Measurements from ENCODE around the gene NKX2-3. TPM values are rescaled to one million over a fixed set of nuclear protein-coding genes. Genes with fewer than 3 reads are reported as not detected.
A peak's percentile ranks its signal among the peaks of the same experiment; 100 is the strongest.

NKX2-3 gene
- total RNA-seq, 3 donors from 2014 or later (not counting 1 experiment from before 2014, with no cell fraction given) = not detected

- Histone ChIP-seq H3K27me3 (ENCODE audit: control insufficient read depth, insufficient read depth, low read length) (peaks cover 26% of the 10 kb centered on the region), H3K4me1 (ENCODE audit: control insufficient read depth, insufficient read depth, low read length) (peaks cover 2% of the 10 kb centered on the region), H3K27ac (ENCODE audit: low read length) (no peak overlapping the region), H3K9me3 (ENCODE audit: control insufficient read depth, insufficient read depth, low read length) (no peaks in the 10 kb centered on the region), H3K36me3 (ENCODE audit: control insufficient read depth, insufficient read depth, low read length) (no peaks in the 10 kb centered on the region), H3K4me3 (ENCODE audit: low read length) (no peak overlapping the region)
- no peak for ATAC-seq
- Mint-ChIP-seq H3K27ac (no peak overlapping the region), H3K9me3 (no peaks in the 10 kb centered on the region), H3K4me3 (no peak overlapping the region), H3K27me3 (ENCODE audit: low read depth in 2 of 2) (peaks cover 59 to 75% of the 10 kb centered on the region in 2 donors), H3K4me1 (peaks cover 0 to 5% of the 10 kb centered on the region in 2 donors), H3K36me3 (no peaks in the 10 kb centered on the region)
- TF ChIP-seq CTCF (IDR thresholded peaks at IDR 0.05) = no peak
- no peak for DNase-seq
- WGBS (ENCODE audit: insufficient coverage) = 10% methylated on average over 45 of the region's 49 CpGs
- intact Hi-C loops (cut with micrococcal nuclease) = no loop called here
Observed at GRCh38 chr10:99540657-99541531, 8.2 kb downstream of the NKX2-3 start.

GRCh38 chr10:99544322-99544721, 11.6 kb downstream of the NKX2-3 start:
- Histone ChIP-seq H3K27me3 (ENCODE audit: control insufficient read depth, insufficient read depth, low read length) (peaks cover 12% of the 10 kb centered on the region), H3K4me3 (ENCODE audit: low read length) (no peak overlapping the region), H3K36me3 (ENCODE audit: control insufficient read depth, insufficient read depth, low read length) (no peaks in the 10 kb centered on the region), H3K4me1 (ENCODE audit: control insufficient read depth, insufficient read depth, low read length) (no peaks in the 10 kb centered on the region), H3K27ac (ENCODE audit: low read length) (no peak overlapping the region), H3K9me3 (ENCODE audit: control insufficient read depth, insufficient read depth, low read length) (no peaks in the 10 kb centered on the region)
- Mint-ChIP-seq H3K27ac (no peak overlapping the region), H3K36me3 (no peaks in the 10 kb centered on the region), H3K9me3 (no peaks in the 10 kb centered on the region), H3K27me3 (ENCODE audit: low read depth in 2 of 2) (peaks cover 39 to 68% of the 10 kb centered on the region in 2 donors), H3K4me3 (no peak overlapping the region), H3K4me1 (no peaks in the 10 kb centered on the region)
- no peak for TF ChIP-seq CTCF (IDR thresholded peaks at IDR 0.05)
- ATAC-seq (no peak), DNase-seq (no peak)
- intact Hi-C loops (cut with micrococcal nuclease) = no loop called here
- WGBS (ENCODE audit: insufficient coverage) = 88% methylated on average over 1 of the region's 1 CpG

GRCh38 chr10:99548041-99548530, 15.3 kb downstream of the NKX2-3 start:
- ATAC-seq (peak in 1 of 3 donors; percentile 38), DNase-seq (peak in 1 of 2 donors; percentile 24)
- H3K4me3 Mint-ChIP-seq = no peak overlapping the region
- no peaks in the 10 kb centered on the region for H3K36me3 Mint-ChIP-seq
- no peaks in the 10 kb centered on the region for H3K27me3 ChIP-seq (ENCODE audit: control insufficient read depth, insufficient read depth, low read length)
- H3K9me3 ChIP-seq (ENCODE audit: control insufficient read depth, insufficient read depth, low read length) = no peaks in the 10 kb centered on the region
- 85% methylated on average over 2 of the region's 2 CpGs for WGBS (ENCODE audit: insufficient coverage)
- peaks cover 23 to 67% of the 10 kb centered on the region in 2 donors for H3K27me3 Mint-ChIP-seq (ENCODE audit: low read depth in 2 of 2)
- H3K36me3 ChIP-seq (ENCODE audit: control insufficient read depth, insufficient read depth, low read length) = no peaks in the 10 kb centered on the region
- intact Hi-C loops (cut with micrococcal nuclease) = no loop called here
- no peak overlapping the region for H3K27ac Mint-ChIP-seq
- no peak overlapping the region for H3K27ac ChIP-seq (ENCODE audit: low read length)
- no peaks in the 10 kb centered on the region for H3K9me3 Mint-ChIP-seq
- H3K4me3 ChIP-seq (ENCODE audit: low read length) = no peak overlapping the region
- no peak for TF ChIP-seq CTCF (IDR thresholded peaks at IDR 0.05)
- no peaks in the 10 kb centered on the region for H3K4me1 ChIP-seq (ENCODE audit: control insufficient read depth, insufficient read depth, low read length)
- H3K4me1 Mint-ChIP-seq = no peaks in the 10 kb centered on the region
